OCI-LY3 (cell line): ENCODE results near the gene BCDIN3D.

Experiments used
- CTCF ChIP-seq: fragments of 200-600, 300-600 bp; sonication (generic); IDR thresholded peaks from 2 replicates; pipeline ENCODE4 v1.5.1; 2014; ENCODE audit warnings: antibody characterized with exemption, low read length, low read depth
- EZH2phosphoT487 ChIP-seq: fragments of 200-600 bp; shearing (Covaris generic); IDR thresholded peaks from 2 replicates; pipeline ENCODE4 v1.6.1; 2018; ENCODE audit warnings: antibody characterized with exemption, mixed run types, low read depth

GRCh38 chr12:49891012-49891411, 48.1 kb upstream of the BCDIN3D start:
- TF ChIP-seq CTCF (no peak), EZH2phosphoT487 (no peak)
